ENCODE results near the gene TMEM108. TPM values are rescaled to one million over a fixed set of nuclear protein-coding genes. Genes with fewer than 3 reads are reported as not detected.

The TMEM108 gene
- total RNA-seq, 1 donor from 2014 or later: 2.4 TPM

GRCh38 chr3:133387341-133387740 is 349.1 kb downstream of the TMEM108 start:
- peaks cover 5% of the 10 kb centered on the region for H3K4me1 ChIP-seq
- H3K9me3 ChIP-seq (replicated peaks): no peaks in the 10 kb centered on the region
- no peak for TF ChIP-seq CTCF (IDR thresholded peaks at IDR 0.05; ENCODE audit: borderline replicate concordance)
- intact Hi-C loops (cut with micrococcal nuclease): no loop called here
- H3K36me3 ChIP-seq: no peaks in the 10 kb centered on the region
- no peak overlapping the region for H3K27ac ChIP-seq (replicated peaks)
- no peak for DNase-seq
- peaks cover 13% of the 10 kb centered on the region for H3K27me3 ChIP-seq (ENCODE audit: low read depth)
- H3K4me3 ChIP-seq: no peak overlapping the region

- DNase-seq: no peak
- Histone ChIP-seq H3K27me3 (ENCODE audit: low read depth) (peaks cover 9% of the 10 kb centered on the region), H3K9me3 (replicated peaks) (peaks cover 2% of the 10 kb centered on the region), H3K27ac (replicated peaks) (no peak overlapping the region), H3K36me3 (no peaks in the 10 kb centered on the region), H3K4me1 (peaks cover 13% of the 10 kb centered on the region), H3K4me3 (no peak overlapping the region)
- intact Hi-C loops (cut with micrococcal nuclease): no loop called here
- TF ChIP-seq CTCF (IDR thresholded peaks at IDR 0.05; ENCODE audit: borderline replicate concordance): no peak
Observed at GRCh38 chr3:133388696-133389395, 350.7 kb downstream of the TMEM108 start.

GRCh38 chr3:133390715-133391114 is 352.5 kb downstream of the TMEM108 start:
- intact Hi-C loops (cut with micrococcal nuclease): no loop called here
- Histone ChIP-seq H3K4me1 (peaks cover 7% of the 10 kb centered on the region), H3K27me3 (ENCODE audit: low read depth) (peaks cover 2% of the 10 kb centered on the region), H3K36me3 (no peaks in the 10 kb centered on the region), H3K27ac (replicated peaks) (no peak overlapping the region), H3K9me3 (replicated peaks) (peaks cover 8% of the 10 kb centered on the region), H3K4me3 (no peak overlapping the region)
- DNase-seq: no peak
- no peak for TF ChIP-seq CTCF (IDR thresholded peaks at IDR 0.05; ENCODE audit: borderline replicate concordance)

GRCh38 chr3:133393204-133393603 is 355.0 kb downstream of the TMEM108 start:
- Histone ChIP-seq H3K27ac (replicated peaks) (no peak overlapping the region), H3K36me3 (no peaks in the 10 kb centered on the region), H3K9me3 (replicated peaks) (peaks cover 8% of the 10 kb centered on the region), H3K27me3 (ENCODE audit: low read depth) (no peaks in the 10 kb centered on the region), H3K4me1 (peaks cover 7% of the 10 kb centered on the region), H3K4me3 (no peak overlapping the region)
- DNase-seq: no peak
- no peak for TF ChIP-seq CTCF (IDR thresholded peaks at IDR 0.05; ENCODE audit: borderline replicate concordance)
- intact Hi-C loops (cut with micrococcal nuclease): no loop called here

GRCh38 chr3:133393691-133394474 is 355.7 kb downstream of the TMEM108 start:
- DNase-seq: peak; percentile 54
- intact Hi-C loops (cut with micrococcal nuclease): no loop called here
- H3K27me3 ChIP-seq (ENCODE audit: low read depth): no peaks in the 10 kb centered on the region
- TF ChIP-seq CTCF (IDR thresholded peaks at IDR 0.05; ENCODE audit: borderline replicate concordance): no peak
- no peak overlapping the region for H3K27ac ChIP-seq (replicated peaks)
- H3K4me3 ChIP-seq: no peak overlapping the region
- H3K9me3 ChIP-seq (replicated peaks): peaks cover 8% of the 10 kb centered on the region
- no peaks in the 10 kb centered on the region for H3K36me3 ChIP-seq
- H3K4me1 ChIP-seq: peaks cover 7% of the 10 kb centered on the region

Measured in left ventricle myocardium inferior (tissue), 1 donor.